SW 1271 (cell line): ENCODE measurements around the gene LGALS3.
"Not testable (repeated sequence)": the region's sequence is repeated elsewhere in the genome, so short reads cannot be mapped to it uniquely, and the experiment has no call there.

Experiments used
- DNase-seq, 2 experiments: peaks; one replicate each; lab custom pipeline; 2025; lab: John Stamatoyannopoulos, UW

Gene LGALS3

GRCh38 chr14:55129086-55129427, at the start of gene LGALS3:
Gene LGALS3, plus strand, starts transcription at chr14:55129252. Its CDS starts 8,122 bp downstream, at chr14:55137374.
- no peak for DNase-seq

DNA sequence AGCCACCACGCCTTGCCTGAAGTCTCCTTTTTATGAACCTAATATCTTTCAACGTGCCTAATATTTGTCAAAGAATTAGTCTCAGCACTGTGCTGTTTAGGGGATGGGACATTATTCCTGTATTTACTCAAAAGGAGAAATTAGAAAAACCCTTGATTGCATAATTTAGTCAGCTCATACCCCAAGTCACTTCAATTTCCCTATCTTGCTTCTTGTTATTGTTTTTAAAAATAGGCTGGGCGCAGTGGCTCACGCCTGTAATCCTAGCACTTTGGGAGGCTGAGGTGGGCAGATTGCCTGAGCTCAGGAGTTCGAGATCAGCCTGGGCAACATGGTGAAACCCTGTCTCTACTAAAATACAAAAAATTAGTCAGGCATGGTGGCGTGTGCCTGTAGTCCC, 49.1 kb upstream of the LGALS3 start:
- not testable (repeated sequence) for DNase-seq

DNA sequence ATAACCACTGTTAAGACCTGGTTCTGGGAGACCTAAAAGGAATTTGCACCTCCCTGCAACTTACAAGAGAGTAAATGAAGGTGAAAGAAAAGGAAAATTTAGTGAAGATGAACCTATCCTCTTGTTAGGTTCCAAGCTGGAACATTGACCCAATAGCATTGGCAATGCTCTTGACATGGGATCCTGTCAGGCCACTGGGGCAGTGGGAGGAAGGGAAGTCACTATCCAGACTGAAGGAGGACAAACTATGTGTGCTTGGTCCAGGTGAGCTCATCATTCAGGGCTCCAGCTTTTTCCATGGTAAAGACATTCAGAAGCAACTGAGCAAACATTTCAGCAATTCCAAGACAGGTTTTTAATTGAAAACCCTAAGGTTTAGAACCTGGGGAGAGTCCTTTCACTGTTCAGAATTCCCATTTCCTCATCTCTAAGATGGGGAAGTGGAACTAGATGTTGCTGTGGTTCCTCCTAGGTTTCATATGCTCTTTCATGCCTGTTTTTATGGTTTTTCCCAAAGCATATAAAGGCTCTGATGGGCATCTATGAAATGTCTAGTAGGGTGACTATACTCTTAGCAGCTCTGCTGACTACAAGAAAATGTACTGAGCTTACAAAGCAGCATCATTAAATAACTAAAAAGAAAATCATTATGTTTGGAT, 44.5 kb upstream of the LGALS3 start:
- no peak for DNase-seq

DNA sequence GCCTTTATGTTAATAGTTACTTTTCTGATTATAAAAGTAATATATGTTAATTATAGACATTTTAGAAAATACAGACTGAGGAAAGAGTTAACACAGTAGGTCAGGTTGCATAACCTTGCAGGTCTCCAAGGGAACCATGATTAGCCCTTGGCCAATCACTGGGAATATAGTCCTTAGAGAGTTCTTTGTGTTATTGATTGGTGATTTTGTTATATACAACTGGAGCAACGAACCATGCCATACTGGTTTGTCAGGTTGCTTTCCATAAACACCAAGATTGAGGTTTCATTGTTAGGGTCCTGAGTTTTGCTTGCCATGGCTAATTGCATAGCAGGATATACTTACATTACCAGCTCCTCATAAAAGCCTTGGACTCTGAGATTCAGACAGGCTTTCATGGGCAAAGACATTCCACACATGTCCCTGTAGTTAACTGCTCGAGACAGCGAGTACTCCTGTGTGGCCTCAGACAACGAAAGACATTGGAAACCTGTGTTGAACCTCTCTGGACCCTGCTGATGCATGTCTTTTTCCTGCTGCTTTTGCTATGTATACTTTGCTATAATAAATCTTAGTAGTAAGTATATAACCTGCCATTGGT, 43.9 kb upstream of the LGALS3 start:
- no peak for DNase-seq

DNA sequence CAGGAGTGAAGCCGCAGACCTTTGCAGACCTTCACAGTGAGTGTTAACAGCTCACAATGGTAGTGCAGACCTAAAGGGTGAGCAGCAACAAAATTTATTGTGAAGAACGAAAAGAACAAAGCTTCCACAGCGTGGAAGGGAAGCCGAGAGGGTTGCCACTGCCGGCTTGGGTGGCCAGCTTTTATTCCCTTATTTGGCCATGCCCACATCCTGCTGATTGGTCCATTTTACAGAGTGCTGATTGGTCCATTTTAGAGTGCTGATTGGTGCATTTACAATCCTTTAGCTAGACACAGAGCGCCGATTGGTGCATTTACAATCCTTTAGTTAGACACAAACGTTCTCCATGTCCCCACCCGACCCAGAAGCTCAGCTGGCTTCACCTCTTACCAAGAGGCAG, 42.1 kb upstream of the LGALS3 start:
- no peak for DNase-seq

- no peak for DNase-seq
These were observed 40.7 kb upstream of the LGALS3 start for GRCh38 chr14:55088356-55088755.

DNA sequence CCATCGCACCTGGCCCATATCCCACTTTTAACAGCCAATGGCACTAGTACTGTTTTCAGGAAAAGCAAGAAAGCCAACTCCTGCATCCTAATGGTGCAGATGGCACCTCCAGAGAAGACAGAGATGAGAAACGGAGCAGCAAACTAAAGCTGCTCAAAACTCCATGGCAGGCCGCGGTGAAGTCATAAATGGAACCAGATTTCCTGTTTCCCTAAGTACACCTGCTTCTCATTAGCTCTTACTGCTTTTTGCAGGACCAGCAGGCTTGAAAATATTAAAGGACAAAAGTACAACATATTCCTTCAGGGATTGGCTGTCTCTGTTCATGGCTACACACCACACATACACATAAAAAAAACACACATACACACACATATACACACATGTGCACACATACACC, 36.7 kb upstream of the LGALS3 start:
- no peak for DNase-seq

DNA sequence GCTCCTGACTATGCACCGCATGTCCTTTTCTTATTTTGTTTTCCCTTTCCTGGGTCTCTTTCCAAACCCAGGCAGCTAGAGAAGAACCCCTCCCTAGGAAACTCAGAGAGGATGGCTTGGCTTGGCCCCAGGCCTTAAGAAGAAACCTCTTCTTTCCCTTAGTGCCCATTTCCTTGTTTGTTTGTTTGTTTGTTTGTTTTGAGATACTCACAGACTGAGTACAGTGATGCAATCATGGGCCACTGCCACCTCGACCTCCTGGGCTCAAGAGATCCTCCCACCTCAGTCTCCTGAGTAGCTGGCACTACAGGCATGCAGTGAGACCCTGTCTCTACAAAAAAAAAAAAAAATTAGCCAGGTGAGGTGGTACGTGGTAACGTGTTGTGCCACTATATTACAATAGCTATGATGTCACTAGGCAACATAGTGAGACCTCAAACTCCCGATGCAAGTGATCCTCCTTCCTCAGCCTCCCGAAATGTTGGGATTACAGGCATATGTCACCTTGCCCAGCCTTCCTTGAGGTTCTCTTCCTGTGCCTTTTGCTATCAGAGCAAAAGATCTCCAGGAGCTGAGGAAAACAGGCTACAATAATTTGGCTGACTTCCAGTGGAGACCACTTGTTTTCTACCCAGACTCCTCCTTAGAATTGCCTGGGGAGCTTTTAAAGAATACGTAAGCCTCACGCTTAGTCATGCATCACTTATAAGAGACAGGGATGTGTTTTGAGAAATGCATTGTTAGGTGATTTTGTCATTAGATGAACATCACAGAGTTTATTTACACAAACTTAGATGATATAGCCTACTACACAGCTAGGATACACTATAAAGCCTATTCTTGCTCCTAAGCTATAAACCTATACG, 34.5 kb upstream of the LGALS3 start:
- DNase-seq: no peak

DNA sequence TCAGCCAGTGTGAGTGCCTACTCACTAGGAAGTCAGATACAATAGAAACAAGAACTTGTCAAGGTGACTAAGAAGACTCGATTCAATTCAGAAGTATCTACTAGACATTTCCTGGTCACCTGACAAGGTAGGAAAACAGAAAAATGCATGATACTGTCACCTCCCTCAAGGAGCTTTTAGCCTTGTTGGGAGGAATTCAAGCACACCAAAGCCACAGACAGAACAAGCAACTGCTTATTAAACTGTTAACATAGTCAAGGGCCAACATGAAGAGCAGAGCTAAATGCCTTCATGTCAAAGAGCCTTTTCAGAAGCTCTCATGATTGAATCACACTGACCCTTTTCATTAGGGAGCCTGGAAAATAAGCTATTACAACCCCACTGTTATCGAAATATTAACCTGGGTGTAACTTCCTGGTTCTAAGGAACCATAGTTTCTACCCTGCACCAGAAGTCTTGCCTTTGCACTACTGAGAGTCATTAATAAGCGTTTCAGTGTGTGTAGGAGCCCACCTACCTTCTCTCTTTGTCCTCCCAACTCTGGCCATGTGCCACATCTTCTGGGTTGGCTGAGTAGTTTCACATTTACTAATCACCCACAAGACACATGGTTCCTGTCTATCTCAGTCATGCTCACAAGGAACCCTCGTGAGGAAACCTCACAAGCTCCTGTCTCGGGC, 31.0 kb upstream of the LGALS3 start:
- DNase-seq: no peak

DNA sequence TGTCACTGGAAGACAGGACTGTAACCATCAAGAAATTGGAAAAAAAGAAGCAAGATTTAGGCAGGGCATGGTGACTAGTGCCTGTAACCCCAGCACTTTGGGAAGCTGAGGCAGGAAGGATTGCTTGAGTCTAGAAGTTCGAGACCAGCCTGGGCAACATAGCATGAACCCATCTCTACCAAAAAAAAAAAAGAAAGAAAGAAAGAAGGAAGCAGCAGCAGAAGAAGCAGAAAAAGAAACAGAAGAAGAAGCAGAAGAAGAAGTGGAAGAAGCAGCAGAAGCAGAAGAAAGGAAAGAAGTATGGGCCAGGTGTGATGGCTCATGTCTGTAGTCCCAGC, 30.5 kb upstream of the LGALS3 start:
- DNase-seq: no peak

GRCh38 chr14:55099756-55100155, 29.3 kb upstream of the LGALS3 start:
- DNase-seq: no peak

- no peak for DNase-seq
These were observed 27.4 kb upstream of the LGALS3 start for GRCh38 chr14:55101698-55102097.

DNA sequence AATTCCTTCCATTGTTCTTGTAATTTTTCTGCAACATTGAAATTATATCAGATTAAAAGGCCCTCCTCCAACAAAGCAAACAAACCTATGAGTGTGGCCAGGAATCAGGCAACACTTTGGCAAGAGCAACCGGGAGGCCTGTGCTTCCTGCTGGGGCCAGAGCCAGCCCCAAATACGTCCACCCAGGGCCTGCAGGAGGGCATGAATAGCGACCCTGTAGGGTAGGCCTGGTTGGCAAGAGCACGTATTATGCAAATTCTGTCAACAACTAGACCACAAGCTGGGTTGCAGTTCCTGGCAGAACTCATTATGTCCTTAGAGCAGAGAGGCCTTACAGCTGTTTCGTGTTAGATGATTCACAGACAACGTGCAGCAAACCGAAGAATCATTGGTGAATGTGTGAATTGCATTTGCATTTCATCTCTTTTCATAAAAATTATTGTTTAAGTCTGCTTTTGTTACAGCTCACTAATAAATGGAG, 26.9 kb upstream of the LGALS3 start:
- no peak for DNase-seq

DNA sequence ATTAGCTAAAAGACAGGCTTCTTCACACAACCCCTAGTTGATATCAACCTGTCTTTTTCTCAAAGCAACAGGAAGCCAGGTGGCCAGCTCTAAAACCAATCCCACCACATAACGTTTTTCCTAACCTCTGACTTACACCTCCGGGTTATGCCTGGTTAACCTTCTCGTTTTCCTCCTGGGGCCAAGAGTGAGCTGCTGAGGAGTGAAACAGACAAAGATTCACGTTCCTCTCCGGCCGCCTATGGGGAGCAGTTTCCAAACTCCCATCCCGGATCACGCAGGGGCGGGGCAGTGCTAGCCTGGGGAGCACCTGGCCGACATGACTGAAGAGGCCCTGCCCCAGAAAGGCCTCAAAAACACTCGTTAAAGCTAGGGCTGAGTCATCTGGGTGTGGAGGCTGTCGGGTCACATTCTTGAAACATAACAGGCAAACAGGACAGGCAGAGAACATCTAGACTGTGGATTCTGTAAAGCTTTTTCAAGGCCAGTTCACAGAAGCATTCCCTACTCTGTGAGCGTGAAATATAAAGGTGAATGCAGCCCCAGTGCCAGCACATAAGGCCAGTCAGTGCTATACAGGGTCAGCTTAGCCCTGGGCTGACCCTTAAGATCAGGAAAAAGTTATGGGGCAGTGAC, 25.9 kb upstream of the LGALS3 start:
- peak; percentile 24 to 69 for DNase-seq

DNA sequence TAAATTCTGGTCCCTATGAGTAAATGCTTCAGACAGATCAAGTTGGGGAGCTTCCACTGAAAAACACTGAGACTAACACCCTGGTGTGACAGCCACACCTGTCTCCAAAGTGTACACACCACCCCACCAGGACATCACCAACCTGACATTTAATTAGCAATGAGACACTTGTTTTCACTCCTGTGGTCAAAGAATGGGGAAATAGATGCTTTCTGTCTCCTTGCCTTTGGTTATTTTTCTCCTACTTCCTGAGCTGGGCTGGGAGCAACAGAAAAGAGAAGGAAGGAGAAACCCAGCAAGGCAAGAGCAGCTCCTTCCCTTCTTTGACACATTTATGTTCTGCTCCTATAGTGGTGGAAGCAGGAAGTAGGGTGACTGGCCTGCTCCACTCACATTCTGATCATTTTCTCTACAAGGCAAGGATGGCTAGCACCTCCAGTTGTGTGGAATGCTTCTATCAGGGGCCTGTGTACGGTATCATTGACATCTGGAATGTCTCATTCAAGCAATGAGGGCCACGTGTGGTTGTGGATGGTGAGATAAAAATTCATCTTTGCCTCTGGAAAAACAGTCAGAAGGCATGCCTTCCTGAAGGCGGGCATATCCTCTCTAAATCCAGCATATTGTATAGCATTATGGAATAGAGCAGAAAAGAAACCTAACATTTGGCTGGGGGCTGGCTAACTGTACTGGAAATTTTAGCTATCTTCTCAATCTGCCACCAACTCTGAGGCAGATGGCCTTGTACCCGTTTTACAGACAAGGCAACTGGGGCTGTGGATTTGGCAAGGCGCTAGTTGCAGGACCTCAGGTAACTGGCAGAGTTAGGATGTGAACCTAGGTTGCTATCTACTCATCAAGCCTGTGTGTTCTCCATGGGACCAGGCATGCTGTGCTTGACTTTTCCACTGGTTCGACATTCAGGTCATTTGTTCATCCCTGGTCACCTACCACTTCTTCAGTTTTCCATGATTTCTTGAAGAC, 24.8 kb upstream of the LGALS3 start:
- no peak for DNase-seq

DNA sequence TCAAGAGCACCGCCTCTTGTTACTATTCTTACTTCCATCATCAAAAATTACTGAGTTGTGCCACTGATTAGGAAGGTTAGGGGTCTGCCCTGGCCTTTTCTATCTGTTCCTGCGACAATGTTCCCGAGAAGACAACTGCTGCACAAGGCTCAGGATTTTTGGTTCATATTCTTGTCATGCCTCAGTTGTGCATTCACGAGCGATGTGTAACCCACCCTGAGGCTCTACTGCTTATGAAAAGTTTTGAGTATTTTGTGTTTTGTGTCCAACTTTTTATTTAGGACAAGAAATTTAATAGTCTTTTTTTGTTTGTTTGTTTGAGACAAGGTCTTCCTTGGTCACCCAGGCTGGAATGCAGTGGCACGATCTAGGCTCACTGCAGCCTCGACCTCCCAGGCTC, 23.1 kb upstream of the LGALS3 start:
- DNase-seq: no peak

- peak; percentile 50 to 55 for DNase-seq
These were observed 21.1 kb upstream of the LGALS3 start for GRCh38 chr14:55107766-55108554.

GRCh38 chr14:55109836-55110235, 19.2 kb upstream of the LGALS3 start:
- DNase-seq: no peak

DNA sequence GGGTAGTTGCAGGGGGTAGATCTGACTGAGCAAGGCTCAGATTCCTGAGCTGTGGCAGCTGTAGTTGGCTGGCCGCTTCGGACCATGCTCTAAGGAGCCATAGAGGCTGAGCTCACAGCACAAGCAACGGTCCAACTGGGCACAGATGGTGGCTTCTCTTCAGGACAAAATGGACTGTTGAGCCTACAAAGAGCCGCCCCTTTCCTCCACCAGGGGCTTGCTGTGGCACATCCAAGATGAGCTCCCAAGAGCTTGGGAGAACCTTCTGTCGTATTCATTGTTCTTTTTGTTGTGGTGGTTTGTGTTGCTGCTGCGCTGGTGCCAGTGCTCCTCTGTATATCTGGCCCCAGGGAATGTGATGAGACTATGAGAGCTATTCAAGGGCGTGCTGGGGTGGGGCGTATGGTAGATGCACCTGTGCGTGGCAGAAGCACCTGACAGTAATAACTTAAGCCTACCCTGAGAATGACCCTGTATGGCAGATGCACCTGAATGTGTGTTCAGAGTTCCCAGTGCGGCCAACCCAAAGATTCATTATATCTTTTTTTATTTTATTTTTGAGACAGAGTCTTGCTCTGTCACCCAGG, 17.8 kb upstream of the LGALS3 start:
- no peak for DNase-seq

DNA sequence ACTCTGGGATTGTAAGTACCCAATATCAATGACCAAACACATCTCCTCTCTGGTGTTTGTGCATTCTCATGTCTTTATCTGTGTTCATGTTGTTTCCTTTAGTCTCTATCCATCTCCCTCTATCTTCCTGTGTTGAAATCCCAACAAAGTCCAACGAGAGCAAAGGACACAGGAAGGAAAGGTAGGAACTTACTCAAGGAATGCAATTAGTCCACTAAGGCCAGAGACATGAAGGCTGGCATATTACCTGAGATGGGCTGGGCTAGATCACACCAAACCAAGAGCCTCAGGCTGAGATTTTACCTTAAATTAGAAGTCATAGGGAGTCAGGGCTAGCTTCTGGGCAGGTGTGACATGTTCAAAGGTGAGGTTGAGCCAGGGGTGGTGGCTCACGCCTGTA, 14.3 kb upstream of the LGALS3 start:
- DNase-seq: no peak
